ENCODE measurements around the gene LRPPRC.

DNA sequence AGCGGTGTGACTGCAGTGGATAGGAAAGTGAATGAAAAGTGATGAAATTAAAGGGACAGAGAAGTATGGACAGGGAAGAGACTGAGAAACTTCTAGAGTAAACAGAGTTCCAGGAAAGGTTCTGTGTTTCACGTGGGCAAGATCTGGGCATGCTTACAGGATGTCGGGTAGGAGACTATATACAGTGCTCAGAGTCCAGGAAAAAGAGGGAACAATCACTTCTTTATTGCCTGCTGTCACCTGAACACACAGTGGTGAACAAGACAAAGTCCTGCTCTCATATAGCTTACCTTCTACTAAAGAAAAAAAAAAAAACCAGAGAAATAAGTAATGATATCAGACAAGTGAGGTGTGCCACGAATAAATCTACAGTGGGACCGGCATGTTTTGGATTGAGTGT lies 2.4 kb downstream of the LRPPRC start:
- TF ChIP-seq EZH2phosphoT487 (IDR thresholded peaks at IDR 0.05; ENCODE audit: unreplicated experiment) (no peak), POLR2AphosphoS5 (IDR thresholded peaks at IDR 0.05; ENCODE audit: low read depth) (no peak)
- TF ChIP-seq, protein P1, sequence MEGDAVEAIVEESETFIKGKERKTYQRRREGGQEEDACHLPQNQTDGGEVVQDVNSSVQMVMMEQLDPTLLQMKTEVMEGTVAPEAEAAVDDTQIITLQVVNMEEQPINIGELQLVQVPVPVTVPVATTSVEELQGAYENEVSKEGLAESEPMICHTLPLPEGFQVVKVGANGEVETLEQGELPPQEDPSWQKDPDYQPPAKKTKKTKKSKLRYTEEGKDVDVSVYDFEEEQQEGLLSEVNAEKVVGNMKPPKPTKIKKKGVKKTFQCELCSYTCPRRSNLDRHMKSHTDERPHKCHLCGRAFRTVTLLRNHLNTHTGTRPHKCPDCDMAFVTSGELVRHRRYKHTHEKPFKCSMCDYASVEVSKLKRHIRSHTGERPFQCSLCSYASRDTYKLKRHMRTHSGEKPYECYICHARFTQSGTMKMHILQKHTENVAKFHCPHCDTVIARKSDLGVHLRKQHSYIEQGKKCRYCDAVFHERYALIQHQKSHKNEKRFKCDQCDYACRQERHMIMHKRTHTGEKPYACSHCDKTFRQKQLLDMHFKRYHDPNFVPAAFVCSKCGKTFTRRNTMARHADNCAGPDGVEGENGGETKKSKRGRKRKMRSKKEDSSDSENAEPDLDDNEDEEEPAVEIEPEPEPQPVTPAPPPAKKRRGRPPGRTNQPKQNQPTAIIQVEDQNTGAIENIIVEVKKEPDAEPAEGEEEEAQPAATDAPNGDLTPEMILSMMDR (conservative IDR thresholded peaks at IDR 0.05; ENCODE audit: low read depth in 2 of 2), result no peak
